GM19463 (cell line): Measurements from ENCODE around the gene FLNB.
"Not testable (repeated sequence)": the region's sequence is repeated elsewhere in the genome, so short reads cannot be mapped to it uniquely, and the experiment has no call there.

Source experiments
- ATAC-seq: cut with Tn5 transposase; IDR thresholded peaks from one replicate; pipeline ENCODE4 v1.9.1; 2021; ENCODE audit warnings: mild to moderate bottlenecking, moderate library complexity; ENCODE audit not compliant: unreplicated experiment

Gene FLNB

GRCh38 chr3:58197588-58197987 is 189.4 kb downstream of the FLNB start:
- ATAC-seq, result no peak

- ATAC-seq, result no peak
Observed at GRCh38 chr3:58198362-58198761, 190.1 kb downstream of the FLNB start.

GRCh38 chr3:58198804-58199203 is 190.6 kb downstream of the FLNB start:
- ATAC-seq, result no peak

- ATAC-seq, result no peak
Observed at GRCh38 chr3:58200121-58200709, 192.0 kb downstream of the FLNB start.

- no peak for ATAC-seq
Observed at GRCh38 chr3:58200846-58201355, 192.7 kb downstream of the FLNB start.

- not testable (repeated sequence) for ATAC-seq
Observed at GRCh38 chr3:58201451-58201850, 193.2 kb downstream of the FLNB start.

GRCh38 chr3:58202917-58203360 is 194.7 kb downstream of the FLNB start:
- ATAC-seq, result peak; percentile 77

- ATAC-seq, result no peak
Observed at GRCh38 chr3:58203541-58203940, 195.3 kb downstream of the FLNB start.

- ATAC-seq, result no peak
Observed at GRCh38 chr3:58204720-58205119, 196.5 kb downstream of the FLNB start.

- no peak for ATAC-seq
Observed at GRCh38 chr3:58205981-58206380, 197.8 kb downstream of the FLNB start.

GRCh38 chr3:58206406-58207011 is 198.3 kb downstream of the FLNB start:
- no peak for ATAC-seq

GRCh38 chr3:58207954-58208353 is 199.7 kb downstream of the FLNB start:
- no peak for ATAC-seq

- ATAC-seq, result no peak
Observed at GRCh38 chr3:58209933-58210332, 201.7 kb downstream of the FLNB start.

GRCh38 chr3:58210761-58211460 is 202.7 kb downstream of the FLNB start, which contains the start of gene DNASE1L3:
Gene DNASE1L3, minus strand, starts transcription at chr3:58210972. Its CDS starts 66 bp downstream, at chr3:58210906.
- no peak for ATAC-seq

GRCh38 chr3:58214484-58215316 is 206.5 kb downstream of the FLNB start:
- peak; percentile 71 for ATAC-seq

GRCh38 chr3:58215317-58216025 is 207.2 kb downstream of the FLNB start:
- no peak for ATAC-seq

- ATAC-seq, result no peak
Observed at GRCh38 chr3:58216496-58217195, 208.4 kb downstream of the FLNB start.

GRCh38 chr3:58217209-58217811 is 209.1 kb downstream of the FLNB start:
- peak; percentile 28 for ATAC-seq

- no peak for ATAC-seq
Observed at GRCh38 chr3:58218904-58219303, 210.7 kb downstream of the FLNB start.
